Measurements from ENCODE around the gene ABCC3.

Gene ABCC3

GRCh38 chr17:50725769-50726655, 91.3 kb downstream of the ABCC3 start:
- Mint-ChIP-seq H3K36me3 (peaks cover 6% of the 10 kb centered on the region), H3K4me1 (peaks cover 64% of the 10 kb centered on the region), H3K4me3 (peak overlapping the region; percentile 8), H3K27ac (no peak overlapping the region), H3K27me3 (no peaks in the 10 kb centered on the region), H3K9me3 (no peaks in the 10 kb centered on the region)

GRCh38 chr17:50728112-50728429, 93.4 kb downstream of the ABCC3 start:
- no peak overlapping the region for H3K4me3 Mint-ChIP-seq
- H3K4me1 Mint-ChIP-seq: peaks cover 68% of the 10 kb centered on the region
- no peak overlapping the region for H3K27ac Mint-ChIP-seq
- H3K9me3 Mint-ChIP-seq: no peaks in the 10 kb centered on the region
- no peaks in the 10 kb centered on the region for H3K27me3 Mint-ChIP-seq
- H3K36me3 Mint-ChIP-seq: no peaks in the 10 kb centered on the region

GRCh38 chr17:50728881-50729765, 94.4 kb downstream of the ABCC3 start:
- H3K27ac Mint-ChIP-seq: no peak overlapping the region
- no peaks in the 10 kb centered on the region for H3K9me3 Mint-ChIP-seq
- H3K4me3 Mint-ChIP-seq: no peak overlapping the region
- H3K36me3 Mint-ChIP-seq: no peaks in the 10 kb centered on the region
- no peaks in the 10 kb centered on the region for H3K27me3 Mint-ChIP-seq
- H3K4me1 Mint-ChIP-seq: peaks cover 61% of the 10 kb centered on the region

- Mint-ChIP-seq H3K9me3 (no peaks in the 10 kb centered on the region), H3K36me3 (no peaks in the 10 kb centered on the region), H3K4me1 (peaks cover 73% of the 10 kb centered on the region), H3K27me3 (no peaks in the 10 kb centered on the region), H3K27ac (peak overlapping the region; percentile 27), H3K4me3 (peak overlapping the region; percentile 11)
Observed at GRCh38 chr17:50731575-50732460, 97.1 kb downstream of the ABCC3 start.

GRCh38 chr17:50735287-50735686, 100.6 kb downstream of the ABCC3 start:
- H3K27me3 Mint-ChIP-seq: no peaks in the 10 kb centered on the region
- H3K36me3 Mint-ChIP-seq: peaks cover 9% of the 10 kb centered on the region
- peaks cover 77% of the 10 kb centered on the region for H3K4me1 Mint-ChIP-seq
- H3K4me3 Mint-ChIP-seq: no peak overlapping the region
- no peaks in the 10 kb centered on the region for H3K9me3 Mint-ChIP-seq
- H3K27ac Mint-ChIP-seq: no peak overlapping the region

- H3K27me3 Mint-ChIP-seq: no peaks in the 10 kb centered on the region
- H3K27ac Mint-ChIP-seq: peak overlapping the region; percentile 25
- no peak overlapping the region for H3K4me3 Mint-ChIP-seq
- no peaks in the 10 kb centered on the region for H3K9me3 Mint-ChIP-seq
- H3K36me3 Mint-ChIP-seq: peaks cover 15% of the 10 kb centered on the region
- H3K4me1 Mint-ChIP-seq: peaks cover 63% of the 10 kb centered on the region
Observed at GRCh38 chr17:50737118-50737698, 102.5 kb downstream of the ABCC3 start.

- Mint-ChIP-seq H3K4me3 (no peak overlapping the region), H3K36me3 (peaks cover 18% of the 10 kb centered on the region), H3K27me3 (no peaks in the 10 kb centered on the region), H3K4me1 (peaks cover 53% of the 10 kb centered on the region), H3K27ac (peak overlapping the region; percentile 56), H3K9me3 (no peaks in the 10 kb centered on the region)
Observed at GRCh38 chr17:50739098-50739497, 104.4 kb downstream of the ABCC3 start.

Measured in activated naive CD4-positive, alpha-beta T cell treated with anti-CD3 and anti-CD28 coated beads, Interleukin-2, amount 50 U/mL, for 24 hours (primary cell).